GM12878 (cell line): ENCODE measurements around the gene RBM18. TPM values are rescaled to one million over a fixed set of nuclear protein-coding genes. Genes with fewer than 3 reads are reported as not detected.

ENCODE experiments used
- ATAC-seq: fragments of 200-7000 bp; cut with Tn5 transposase; 3 replicates; pipeline ENCODE4 v1.9.1; 2020; ENCODE audit warnings: mild to moderate bottlenecking, moderate library complexity
- BruUV-seq: library from RNA; stranded (reverse); fragments of 400-500 nt; replicated peaks from 2 replicates; lab custom pipeline; 2021; lab: Mats Ljungman, UMichigan
- CTCF ChIA-PET: fragments of 300-600 bp; sonication (Branson Sonifier 250); formaldehyde crosslinking; extraction: SDS; loops from one replicate; lab custom pipeline; 2021; ENCODE audit warnings: inconsistent platforms; lab: Yijun Ruan, JAX
- POLR2A ChIA-PET: fragments of 350-600 bp; formaldehyde crosslinking; extraction: SDS; loops from one replicate; lab custom pipeline; 2021; ENCODE audit warnings: inconsistent platforms; lab: Charles Lee
- RAD21 ChIA-PET: fragments of 300-600 bp; sonication (Branson Sonifier 250); formaldehyde crosslinking; loops from one replicate; lab custom pipeline; 2023; ENCODE audit warnings: antibody characterized with exemption; ENCODE audit not compliant: unreplicated experiment; lab: Charles Lee
- SMC1A ChIA-PET: fragments of 300-600 bp; sonication (Branson Sonifier 250); formaldehyde crosslinking; loops from one replicate; lab custom pipeline; 2023; ENCODE audit not compliant: unreplicated experiment, uncharacterized antibody; lab: Charles Lee
- DNase-seq: peaks from one replicate; pipeline ENCODE4 v3.0.0-alpha.2; 2011; ENCODE audit warnings: low read depth, low spot score
- FAIRE-seq: peaks from 3 replicates; lab custom pipeline; 2011; peaks lifted over from hg19 to GRCh38; lab: Jason Lieb, UNC
- H2AFZ ChIP-seq: 2 replicates; pipeline ENCODE4 v1.6.0; 2011; ENCODE audit warnings: low read depth, low read length, control low read depth; ENCODE audit not compliant: control insufficient read depth
- H3K27ac ChIP-seq: 2 replicates; pipeline ENCODE4 v1.5.1; 2011; ENCODE audit warnings: control low read depth; ENCODE audit not compliant: control insufficient read depth, insufficient read depth
- H3K27me3 ChIP-seq, 2 experiments: replicated peaks in 1 of 2; 2 replicates each; pipeline versions ENCODE4 v1.6.0 to v1.6.1; 2011; ENCODE audit warnings: low read length in 1 of 2; ENCODE audit not compliant: control insufficient read depth in 2 of 2, insufficient read depth in 2 of 2
- H3K36me3 ChIP-seq, 2 experiments: 2 replicates each; pipeline ENCODE4 v1.5.1; 2011; ENCODE audit warnings: low read length in 1 of 2; ENCODE audit not compliant: control insufficient read depth in 2 of 2, insufficient read depth in 2 of 2
- H3K4me1 ChIP-seq: 2 replicates; pipeline ENCODE4 v1.6.1; 2011; ENCODE audit warnings: mild to moderate bottlenecking, low read length, moderate library complexity, mixed read lengths; ENCODE audit not compliant: control insufficient read depth, insufficient read depth
- H3K4me2 ChIP-seq: 2 replicates; pipeline ENCODE4 v1.6.0; 2011; ENCODE audit warnings: control low read depth; ENCODE audit not compliant: control insufficient read depth, insufficient read depth
- H3K4me3 ChIP-seq: fragments of 200-600 bp; sonication (generic); 2 replicates; pipeline ENCODE4 v1.5.1; 2016
- H3K79me2 ChIP-seq: 2 replicates; pipeline ENCODE4 v1.6.0; 2011; ENCODE audit warnings: low read length; ENCODE audit not compliant: control insufficient read depth, insufficient read depth
- H3K9ac ChIP-seq: 2 replicates; pipeline ENCODE4 v1.8.0; 2011; ENCODE audit warnings: low read length, control low read depth, mixed read lengths; ENCODE audit not compliant: control insufficient read depth, insufficient read depth
- H3K9me3 ChIP-seq: replicated peaks from 3 replicates; pipeline ENCODE4 v1.5.1; 2011; ENCODE audit warnings: mild to moderate bottlenecking, low read length; ENCODE audit not compliant: control insufficient read depth, insufficient read depth
- H4K20me1 ChIP-seq: 2 replicates; pipeline ENCODE4 v1.6.0; 2011; ENCODE audit not compliant: control insufficient read depth, insufficient read depth
- ASH2L ChIP-seq: fragments of 300-600, 200-600 bp; sonication (generic); IDR thresholded peaks from 2 replicates; pipeline ENCODE4 v1.6.1; 2017; ENCODE audit warnings: low read depth, mild to moderate bottlenecking, borderline replicate concordance
- BRCA1 ChIP-seq: IDR thresholded peaks from 2 replicates; pipeline ENCODE4 v1.6.1; 2011; ENCODE audit warnings: low read depth, low read length, improper control_type of control experiment
- CBFB ChIP-seq: IDR thresholded peaks from 2 replicates; pipeline ENCODE4 v1.6.1; 2016; ENCODE audit warnings: antibody characterized with exemption, low read depth
- EP300 ChIP-seq, 2 experiments: fragments of 150-350 bp in 1 of 2; IDR thresholded peaks; 2 replicates each; pipeline ENCODE4 v1.6.1; 2011 to 2012; ENCODE audit warnings: low read depth in 2 of 2, low read length in 2 of 2, borderline replicate concordance in 1 of 2, improper control_type of control experiment in 1 of 2, inconsistent platforms in 1 of 2; ENCODE audit not compliant: control insufficient read depth in 1 of 2
- FOS ChIP-seq: IDR thresholded peaks from 3 replicates; pipeline ENCODE4 v1.6.1; 2011; ENCODE audit warnings: borderline replicate concordance; ENCODE audit not compliant: insufficient read length; ENCODE audit errors: extremely low read depth
- GATAD2B ChIP-seq: fragments of 450-650 bp; conservative IDR thresholded peaks from 2 replicates; pipeline ENCODE4 v1.6.1; 2017; ENCODE audit warnings: low read depth, mild to moderate bottlenecking, moderate library complexity
- MEF2B ChIP-seq: fragments of 450-650 bp; IDR thresholded peaks from 2 replicates; pipeline ENCODE4 v1.6.1; 2018; ENCODE audit warnings: mild to moderate bottlenecking, moderate library complexity; ENCODE audit not compliant: partially characterized antibody, poor library complexity, severe bottlenecking
- MYB ChIP-seq: fragments of 150-350 bp; IDR thresholded peaks from 2 replicates; pipeline ENCODE4 v1.6.1; 2014; ENCODE audit warnings: mild to moderate bottlenecking, low read depth, low read length, borderline replicate concordance
- NFXL1 ChIP-seq: fragments of 450-650 bp; IDR thresholded peaks from 2 replicates; pipeline ENCODE4 v1.6.1; 2017; ENCODE audit warnings: antibody characterized with exemption, mild to moderate bottlenecking, borderline replicate concordance
- NFYB ChIP-seq: IDR thresholded peaks from 2 replicates; pipeline ENCODE4 v1.6.1; 2011; ENCODE audit warnings: low read depth, mild to moderate bottlenecking, low read length, improper control_type of control experiment, moderate library complexity; ENCODE audit not compliant: insufficient read depth
- TBL1XR1 ChIP-seq: IDR thresholded peaks from 2 replicates; pipeline ENCODE4 v1.6.1; 2012; ENCODE audit warnings: low read depth, low read length, improper control_type of control experiment
- TCF7 ChIP-seq: IDR thresholded peaks from 2 replicates; pipeline ENCODE4 v1.6.1; 2014; ENCODE audit warnings: antibody characterized with exemption, borderline replicate concordance
- ZNF207 ChIP-seq: fragments of 450-650 bp; IDR thresholded peaks from 2 replicates; pipeline ENCODE4 v1.6.1; 2014; ENCODE audit warnings: antibody characterized with exemption, mild to moderate bottlenecking, borderline replicate concordance
- WGBS: methylation state at CpG from one replicate; pipeline ENCODE4 v1.1.6; 2016; ENCODE audit warnings: low lambda C conversion rate; ENCODE audit not compliant: insufficient replicate concordance, insufficient coverage; ENCODE audit errors: missing lambda C conversion rate; 5-methylcytosine and 5-hydroxymethylcytosine counted together
- in situ Hi-C: fragments of 300-500 bp; cut with MboI; formaldehyde crosslinking; loops from 9 replicates; pipeline ENCODE4 v1.14.3; 2018; ENCODE audit warnings: mixed read lengths
- intact Hi-C: fragments of 100-400 bp; cut with micrococcal nuclease; formaldehyde crosslinking; loops from one replicate; pipeline ENCODE4 v1.14.2; 2022; ENCODE audit not compliant: unreplicated experiment
- polyA plus RNA-seq, 11 experiments: library from polyadenylated mRNA; depleted of rRNA in 4 of 11; unstranded in 6 of 11; stranded (reverse) in 5 of 11; fragments of >200 nt; fragmentation: Nextera tagmentation in 4 of 11; fragmentation: Illumina TruSeq in 1 of 11; extraction: Ambion mirVana in 4 of 11; extraction: Trizol in 1 of 11; gene quantifications; 1 replicate in 1 of 11; 2 replicates in 10 of 11; pipeline versions ENCODE4 v1.2.1 to v1.2.3, GENCODE V29; 2011 to 2016; ENCODE audit warnings: inconsistent platforms in 2 of 11, missing spikeins in 2 of 11, low read depth in 1 of 11
- total RNA-seq, 4 experiments: library from RNA; depleted of rRNA in 3 of 4; stranded (reverse); fragments of >200 nt in 3 of 4; fragmentation: Illumina TruSeq in 1 of 4; extraction: Trizol in 1 of 4; gene quantifications; 2 replicates each; pipeline versions ENCODE4 v1.2.1 to v1.2.3, GENCODE V29; 2013 to 2021
- TF ChIP-seq, protein P1 (sequence below): fragments of 450-650 bp; IDR thresholded peaks from 2 replicates; pipeline ENCODE4 v1.6.1; 2017; ENCODE audit warnings: mild to moderate bottlenecking, low read depth, inconsistent platforms; ENCODE audit not compliant: poor library complexity, severe bottlenecking
- TF ChIP-seq, protein P2 (sequence below): fragments of 150-350 bp; IDR thresholded peaks from 2 replicates; pipeline ENCODE4 v1.6.1; 2014; ENCODE audit warnings: mild to moderate bottlenecking, low read depth, low read length
- TF ChIP-seq, protein P3 (sequence below): fragments of 450-650 bp; IDR thresholded peaks from 2 replicates; pipeline ENCODE4 v1.6.1; 2017; ENCODE audit warnings: antibody characterized with exemption, mild to moderate bottlenecking, moderate library complexity

The RBM18 gene
- total and polyA plus RNA-seq, 10 of the 15 experiments (the other 5 are each of a cell fraction or from before 2014, with no cell fraction given), result 6.4 to 46.8 (median 30.4) TPM

DNA sequence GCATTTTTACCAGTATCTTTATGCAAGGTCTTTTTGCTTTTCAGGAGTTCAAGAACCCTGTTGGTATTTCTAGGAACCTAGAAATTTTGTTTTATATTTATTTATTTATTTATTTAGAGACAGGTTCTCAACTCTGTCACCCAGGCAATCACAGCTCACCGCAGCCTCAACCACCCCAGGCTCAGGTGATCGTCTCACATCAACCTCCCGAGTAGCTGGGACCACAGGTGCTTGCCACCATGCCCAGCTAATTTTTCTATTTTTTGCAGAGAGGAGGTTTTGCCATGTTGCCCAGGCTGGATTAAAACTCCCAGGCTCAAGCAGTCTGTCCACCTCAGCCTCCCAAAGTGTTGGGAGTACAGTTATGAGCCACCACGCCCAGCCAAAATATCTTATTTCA lies 68.8 kb downstream of the RBM18 start (continued):
- TF ChIP-seq, protein P1, sequence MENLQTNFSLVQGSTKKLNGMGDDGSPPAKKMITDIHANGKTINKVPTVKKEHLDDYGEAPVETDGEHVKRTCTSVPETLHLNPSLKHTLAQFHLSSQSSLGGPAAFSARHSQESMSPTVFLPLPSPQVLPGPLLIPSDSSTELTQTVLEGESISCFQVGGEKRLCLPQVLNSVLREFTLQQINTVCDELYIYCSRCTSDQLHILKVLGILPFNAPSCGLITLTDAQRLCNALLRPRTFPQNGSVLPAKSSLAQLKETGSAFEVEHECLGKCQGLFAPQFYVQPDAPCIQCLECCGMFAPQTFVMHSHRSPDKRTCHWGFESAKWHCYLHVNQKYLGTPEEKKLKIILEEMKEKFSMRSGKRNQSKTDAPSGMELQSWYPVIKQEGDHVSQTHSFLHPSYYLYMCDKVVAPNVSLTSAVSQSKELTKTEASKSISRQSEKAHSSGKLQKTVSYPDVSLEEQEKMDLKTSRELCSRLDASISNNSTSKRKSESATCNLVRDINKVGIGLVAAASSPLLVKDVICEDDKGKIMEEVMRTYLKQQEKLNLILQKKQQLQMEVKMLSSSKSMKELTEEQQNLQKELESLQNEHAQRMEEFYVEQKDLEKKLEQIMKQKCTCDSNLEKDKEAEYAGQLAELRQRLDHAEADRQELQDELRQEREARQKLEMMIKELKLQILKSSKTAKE, result no peak

DNA sequence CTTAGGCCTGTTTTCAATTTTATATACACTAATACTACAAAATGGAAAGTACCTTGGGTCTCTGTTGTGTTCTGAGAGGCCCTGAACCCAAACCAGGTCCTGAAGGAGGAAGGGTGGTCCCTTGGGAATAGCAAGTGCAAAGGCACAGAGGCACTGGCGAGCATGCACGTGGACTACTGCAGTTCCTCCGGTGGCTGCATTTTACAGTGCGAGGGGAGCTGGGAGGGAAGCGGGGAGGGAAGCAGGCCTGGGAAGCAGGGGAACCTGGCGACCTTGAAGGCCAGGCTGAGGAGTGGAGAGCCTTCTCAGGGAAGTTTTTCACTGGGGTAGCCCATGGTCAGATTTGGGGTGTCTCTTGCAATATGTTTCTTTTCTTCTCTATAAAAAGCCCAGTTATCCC lies 71.0 kb downstream of the RBM18 start:
- H3K4me3 ChIP-seq, result no peak overlapping the region
- no peaks in the 10 kb centered on the region for H3K36me3 ChIP-seq
- no peaks in the 10 kb centered on the region for H3K79me2 ChIP-seq
- no peak for DNase-seq
- H3K27ac ChIP-seq, result no peak overlapping the region
- no TSS peak for BruUV-seq
- ChIA-PET POLR2A (no interaction called here), SMC1A (no interaction called here), RAD21 (no interaction called here), CTCF (interaction anchor here (0.6 to 1.4 kb wide), 2 partner anchors 157 to 553 kb away, joined by 3 to 4 read pairs; no protein-coding TSS in a partner anchor)
- H3K4me1 ChIP-seq, result no peaks in the 10 kb centered on the region
- no peak for ATAC-seq
- H3K27me3 ChIP-seq, result no peaks in the 10 kb centered on the region
- H3K9me3 ChIP-seq, result no peaks in the 10 kb centered on the region
- H4K20me1 ChIP-seq, result no peaks in the 10 kb centered on the region
- no peak overlapping the region for H2AFZ ChIP-seq
- intact Hi-C loops (no loop called here), in situ Hi-C loops (no loop called here)
- H3K9ac ChIP-seq, result no peak overlapping the region
- no peak overlapping the region for H3K4me2 ChIP-seq
- 18% methylated on average over 6 of the region's 6 CpGs for WGBS
- FAIRE-seq, result no peak
- TF ChIP-seq GATAD2B (no peak), MYB (no peak), NFXL1 (no peak), FOS (no peak), CBFB (no peak), ASH2L (no peak), EP300 (IDR thresholded peaks at IDR 0.05; ENCODE audit: borderline replicate concordance in 1 of 2, control insufficient read depth in 1 of 2, low read depth in 2 of 2, low read length in 2 of 2) (no peak), NFYB (no peak), TCF7 (no peak), BRCA1 (no peak), MEF2B (no peak), TBL1XR1 (no peak), ZNF207 (no peak)
- TF ChIP-seq, protein P2, sequence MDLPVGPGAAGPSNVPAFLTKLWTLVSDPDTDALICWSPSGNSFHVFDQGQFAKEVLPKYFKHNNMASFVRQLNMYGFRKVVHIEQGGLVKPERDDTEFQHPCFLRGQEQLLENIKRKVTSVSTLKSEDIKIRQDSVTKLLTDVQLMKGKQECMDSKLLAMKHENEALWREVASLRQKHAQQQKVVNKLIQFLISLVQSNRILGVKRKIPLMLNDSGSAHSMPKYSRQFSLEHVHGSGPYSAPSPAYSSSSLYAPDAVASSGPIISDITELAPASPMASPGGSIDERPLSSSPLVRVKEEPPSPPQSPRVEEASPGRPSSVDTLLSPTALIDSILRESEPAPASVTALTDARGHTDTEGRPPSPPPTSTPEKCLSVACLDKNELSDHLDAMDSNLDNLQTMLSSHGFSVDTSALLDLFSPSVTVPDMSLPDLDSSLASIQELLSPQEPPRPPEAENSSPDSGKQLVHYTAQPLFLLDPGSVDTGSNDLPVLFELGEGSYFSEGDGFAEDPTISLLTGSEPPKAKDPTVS, result no peak
- TF ChIP-seq, protein P3, sequence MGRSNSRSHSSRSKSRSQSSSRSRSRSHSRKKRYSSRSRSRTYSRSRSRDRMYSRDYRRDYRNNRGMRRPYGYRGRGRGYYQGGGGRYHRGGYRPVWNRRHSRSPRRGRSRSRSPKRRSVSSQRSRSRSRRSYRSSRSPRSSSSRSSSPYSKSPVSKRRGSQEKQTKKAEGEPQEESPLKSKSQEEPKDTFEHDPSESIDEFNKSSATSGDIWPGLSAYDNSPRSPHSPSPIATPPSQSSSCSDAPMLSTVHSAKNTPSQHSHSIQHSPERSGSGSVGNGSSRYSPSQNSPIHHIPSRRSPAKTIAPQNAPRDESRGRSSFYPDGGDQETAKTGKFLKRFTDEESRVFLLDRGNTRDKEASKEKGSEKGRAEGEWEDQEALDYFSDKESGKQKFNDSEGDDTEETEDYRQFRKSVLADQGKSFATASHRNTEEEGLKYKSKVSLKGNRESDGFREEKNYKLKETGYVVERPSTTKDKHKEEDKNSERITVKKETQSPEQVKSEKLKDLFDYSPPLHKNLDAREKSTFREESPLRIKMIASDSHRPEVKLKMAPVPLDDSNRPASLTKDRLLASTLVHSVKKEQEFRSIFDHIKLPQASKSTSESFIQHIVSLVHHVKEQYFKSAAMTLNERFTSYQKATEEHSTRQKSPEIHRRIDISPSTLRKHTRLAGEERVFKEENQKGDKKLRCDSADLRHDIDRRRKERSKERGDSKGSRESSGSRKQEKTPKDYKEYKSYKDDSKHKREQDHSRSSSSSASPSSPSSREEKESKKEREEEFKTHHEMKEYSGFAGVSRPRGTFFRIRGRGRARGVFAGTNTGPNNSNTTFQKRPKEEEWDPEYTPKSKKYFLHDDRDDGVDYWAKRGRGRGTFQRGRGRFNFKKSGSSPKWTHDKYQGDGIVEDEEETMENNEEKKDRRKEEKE, result no peak
